ENCODE data around the gene UBAP2L. TPM values are rescaled to one million over a fixed set of nuclear protein-coding genes. Genes with fewer than 3 reads are reported as not detected.
"Not testable (repeated sequence)": the region's sequence is repeated elsewhere in the genome, so short reads cannot be mapped to it uniquely, and the experiment has no call there.

UBAP2L gene
- total RNA-seq, 4 donors from 2014 or later, result 69.8 to 124 (median 83.0) TPM

DNA sequence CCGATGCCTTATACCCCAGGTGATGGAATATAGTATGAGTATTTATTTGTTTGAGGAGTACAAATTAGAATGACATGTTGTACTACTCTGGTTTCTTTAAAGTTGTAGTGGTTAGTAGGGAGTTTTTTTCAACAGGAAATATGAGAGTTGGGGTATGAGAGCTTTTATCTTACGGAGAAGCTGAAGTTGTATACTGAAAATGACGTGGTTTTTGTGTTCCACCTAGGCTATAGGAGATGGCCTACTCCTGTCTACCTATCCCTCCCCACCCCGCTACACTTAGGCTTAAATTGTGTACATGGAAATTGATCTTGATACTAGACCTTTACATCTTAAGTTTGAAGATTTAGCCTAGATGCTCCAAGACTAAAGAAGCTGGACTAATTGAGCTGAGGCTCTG lies 44.8 kb downstream of the UBAP2L start:
- no peaks in the 10 kb centered on the region for H3K27me3 ChIP-seq
- WGBS, result 70% methylated on average over 4 of the region's 4 CpGs
- H3K36me3 ChIP-seq, result peaks cover 87% of the 10 kb centered on the region
- no peak overlapping the region for H3K4me3 ChIP-seq
- H3K4me1 ChIP-seq, result no peaks in the 10 kb centered on the region
- no peak overlapping the region for H3K27ac ChIP-seq
- no peak for TF ChIP-seq EP300 (IDR thresholded peaks at IDR 0.05)
- no peak for TF ChIP-seq POLR2A (IDR thresholded peaks at IDR 0.05)
- no peak for TF ChIP-seq POLR2AphosphoS5 (IDR thresholded peaks at IDR 0.05)
- no peak for TF ChIP-seq CTCF (IDR thresholded peaks at IDR 0.05)
- DNase-seq (ENCODE audit: low spot score in 2 of 2), result no peak
- H3K9me3 ChIP-seq, result no peaks in the 10 kb centered on the region

- no peak for DNase-seq (ENCODE audit: low spot score in 2 of 2)
- WGBS, result 86% methylated on average over 5 of the region's 5 CpGs
- peaks cover 52% of the 10 kb centered on the region for H3K36me3 ChIP-seq
- H3K4me1 ChIP-seq, result peaks cover 15% of the 10 kb centered on the region
- TF ChIP-seq CTCF (IDR thresholded peaks at IDR 0.05), result no peak
- TF ChIP-seq POLR2AphosphoS5 (IDR thresholded peaks at IDR 0.05), result no peak
- TF ChIP-seq POLR2A (IDR thresholded peaks at IDR 0.05), result no peak
- TF ChIP-seq EP300 (IDR thresholded peaks at IDR 0.05), result no peak
- no peaks in the 10 kb centered on the region for H3K27me3 ChIP-seq
- no peaks in the 10 kb centered on the region for H3K9me3 ChIP-seq
- H3K4me3 ChIP-seq, result no peak overlapping the region
- no peak overlapping the region for H3K27ac ChIP-seq
These were observed 50.1 kb downstream of the UBAP2L start for GRCh38 chr1:154270833-154271232.

DNA sequence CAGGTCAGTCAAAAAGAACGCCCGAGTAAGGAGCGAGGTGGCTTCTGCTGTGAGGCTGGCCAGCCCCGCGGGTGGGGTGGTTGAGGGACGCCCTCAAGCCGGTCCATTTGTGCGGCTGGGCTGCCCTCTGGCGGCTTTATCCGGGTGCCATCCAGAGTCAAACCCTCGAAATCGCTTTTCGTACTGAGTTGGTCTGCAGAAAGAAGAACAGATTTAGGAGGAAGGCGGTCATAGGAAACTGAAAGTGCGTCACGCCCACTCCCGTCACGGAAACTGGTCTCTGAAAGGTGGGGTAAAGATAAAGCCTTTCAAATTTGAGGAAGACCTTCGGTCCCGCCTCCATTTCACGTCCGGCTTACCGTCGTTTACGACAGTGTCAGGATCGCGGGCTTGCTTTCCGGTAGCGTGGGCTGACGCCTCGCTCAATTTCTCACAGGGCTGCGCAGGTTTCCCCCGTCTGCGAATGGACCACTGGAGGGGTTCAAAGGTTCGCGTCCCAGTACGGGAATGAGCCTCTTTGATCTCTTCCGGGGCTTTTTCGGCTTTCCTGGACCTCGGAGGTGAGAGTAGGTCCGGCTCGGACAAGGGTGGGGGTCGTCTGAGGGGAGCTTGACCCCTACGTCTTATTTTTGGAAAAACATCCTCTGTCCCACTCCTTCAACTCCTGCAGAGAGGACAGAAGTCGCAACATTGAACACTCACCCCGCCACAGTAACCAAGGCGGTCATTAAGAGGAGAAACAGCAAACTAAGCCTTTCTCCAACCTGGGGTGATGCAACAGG lies 51.7 kb downstream of the UBAP2L start, which contains the start of gene HAX1:
Gene HAX1, plus strand, starts transcription at position 413 of the 782 bp plus-strand sequence. Its CDS starts 95 bp downstream, at position 508.
- peak within 1 kb of the TSS; percentile 86 for H3K4me3 ChIP-seq
- no peaks in the 10 kb centered on the region for H3K9me3 ChIP-seq
- H3K27ac ChIP-seq, result peak within 1 kb of the TSS; percentile 89
- peaks cover 15% of the 10 kb centered on the region for H3K4me1 ChIP-seq
- no peaks in the 10 kb centered on the region for H3K27me3 ChIP-seq
- peaks cover 39% of the 10 kb centered on the region for H3K36me3 ChIP-seq
- TF ChIP-seq CTCF (IDR thresholded peaks at IDR 0.05) (peak; percentile 63 to 73), POLR2A (IDR thresholded peaks at IDR 0.05) (peak in 1 of 2 donors; percentile 74), POLR2AphosphoS5 (IDR thresholded peaks at IDR 0.05) (peak in 2 of 3 donors; percentile 69 to 87), EP300 (IDR thresholded peaks at IDR 0.05) (no peak)
- peak; percentile 95 to 97 for DNase-seq (ENCODE audit: low spot score in 2 of 2)
- WGBS, result 0% methylated on average over 41 of the region's 47 CpGs

DNA sequence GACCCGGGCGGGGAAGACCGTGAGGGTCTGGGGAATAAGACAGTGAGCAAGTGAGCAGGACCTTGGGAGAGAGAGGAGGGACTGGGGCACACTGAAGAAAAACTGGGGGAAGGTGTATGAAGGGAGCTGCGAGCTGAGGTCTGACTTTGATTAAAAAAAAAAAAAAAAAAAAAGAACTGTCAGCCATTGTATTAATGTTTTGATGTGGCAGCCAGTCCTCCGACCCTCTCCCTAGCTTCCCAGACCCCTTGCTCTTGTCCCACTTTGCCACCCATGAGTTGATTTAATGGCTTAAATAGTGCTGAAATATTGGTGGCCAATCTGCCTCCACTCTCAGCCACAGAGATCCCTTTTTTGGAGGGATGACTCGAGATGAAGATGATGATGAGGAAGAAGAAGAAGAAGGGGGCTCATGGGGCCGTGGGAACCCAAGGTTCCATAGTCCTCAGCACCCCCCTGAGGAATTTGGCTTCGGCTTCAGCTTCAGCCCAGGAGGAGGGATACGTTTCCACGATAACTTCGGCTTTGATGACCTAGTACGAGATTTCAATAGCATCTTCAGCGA lies 52.3 kb downstream of the UBAP2L start:
- H3K27ac ChIP-seq, result peak overlapping the region; percentile 89
- H3K9me3 ChIP-seq, result no peaks in the 10 kb centered on the region
- DNase-seq (ENCODE audit: low spot score in 2 of 2), result no peak
- H3K4me1 ChIP-seq, result peaks cover 15% of the 10 kb centered on the region
- H3K27me3 ChIP-seq, result no peaks in the 10 kb centered on the region
- H3K4me3 ChIP-seq, result peak overlapping the region; percentile 86
- peaks cover 36% of the 10 kb centered on the region for H3K36me3 ChIP-seq
- no peak for TF ChIP-seq EP300 (IDR thresholded peaks at IDR 0.05)
- no peak for TF ChIP-seq POLR2AphosphoS5 (IDR thresholded peaks at IDR 0.05)
- TF ChIP-seq POLR2A (IDR thresholded peaks at IDR 0.05), result no peak
- TF ChIP-seq CTCF (IDR thresholded peaks at IDR 0.05), result no peak
- WGBS, result 37% methylated on average over 13 of the region's 13 CpGs

GRCh38 chr1:154276797-154277196 lies 56.0 kb downstream of the UBAP2L start:
- WGBS, result 93% methylated on average over 7 of the region's 7 CpGs
- Histone ChIP-seq H3K27me3 (no peaks in the 10 kb centered on the region), H3K4me1 (peaks cover 15% of the 10 kb centered on the region), H3K9me3 (no peaks in the 10 kb centered on the region), H3K4me3 (no peak overlapping the region), H3K36me3 (peaks cover 13% of the 10 kb centered on the region), H3K27ac (no peak overlapping the region)
- DNase-seq (ENCODE audit: low spot score in 2 of 2), result no peak
- TF ChIP-seq POLR2AphosphoS5 (IDR thresholded peaks at IDR 0.05), result no peak
- no peak for TF ChIP-seq POLR2A (IDR thresholded peaks at IDR 0.05)
- TF ChIP-seq CTCF (IDR thresholded peaks at IDR 0.05), result no peak
- no peak for TF ChIP-seq EP300 (IDR thresholded peaks at IDR 0.05)

GRCh38 chr1:154287591-154287990 lies 66.8 kb downstream of the UBAP2L start:
- WGBS, result 96% methylated on average over 5 of the region's 30 CpGs
- H3K4me1 ChIP-seq; H3K36me3 ChIP-seq; H3K9me3 ChIP-seq; DNase-seq (ENCODE audit: low spot score in 2 of 2); H3K27ac ChIP-seq; H3K27me3 ChIP-seq; H3K4me3 ChIP-seq: not testable (repeated sequence)
